Astrocyte (in vitro differentiated cells and primary cell): ENCODE results near the gene CCDC6. TPM values are rescaled to one million over a fixed set of nuclear protein-coding genes. Genes with fewer than 3 reads are reported as not detected.

Source experiments
- DNase-seq: peaks from one replicate; pipeline ENCODE4 v3.0.0-alpha.2; 2010; ENCODE audit warnings: low read depth
- FAIRE-seq: peaks from 2 replicates; lab custom pipeline; 2011; peaks lifted over from hg19 to GRCh38; lab: Jason Lieb, UNC
- H2AFZ ChIP-seq: 2 replicates; pipeline ENCODE4 v1.6.0; 2012; ENCODE audit warnings: low read depth, low read length, inconsistent platforms
- H3K27ac ChIP-seq: 2 replicates; pipeline ENCODE4 v1.5.1; 2011; ENCODE audit warnings: low read depth, low read length, inconsistent platforms
- H3K27me3 ChIP-seq: 2 replicates; pipeline ENCODE4 v1.6.0; 2011; ENCODE audit warnings: low read length, inconsistent platforms; ENCODE audit not compliant: insufficient read depth
- H3K36me3 ChIP-seq: 2 replicates; pipeline ENCODE4 v1.5.1; 2011; ENCODE audit warnings: low read length, inconsistent platforms; ENCODE audit not compliant: insufficient read depth
- H3K4me1 ChIP-seq: 2 replicates; pipeline ENCODE4 v1.5.1; 2011; ENCODE audit warnings: low read length, inconsistent platforms; ENCODE audit not compliant: insufficient read depth
- H3K4me2 ChIP-seq: 2 replicates; pipeline ENCODE4 v1.6.0; 2012; ENCODE audit warnings: low read length, inconsistent platforms
- H3K4me3 ChIP-seq: 2 replicates; pipeline ENCODE4 v1.5.1; 2011; ENCODE audit warnings: low read depth, mild to moderate bottlenecking, low read length, inconsistent platforms; ENCODE audit not compliant: insufficient read depth
- H3K79me2 ChIP-seq: 2 replicates; pipeline ENCODE4 v1.6.0; 2012; ENCODE audit warnings: mild to moderate bottlenecking, low read length, inconsistent platforms; ENCODE audit not compliant: insufficient read depth
- H3K9ac ChIP-seq: 2 replicates; pipeline ENCODE4 v1.6.0; 2012; ENCODE audit warnings: mild to moderate bottlenecking, low read length, inconsistent platforms
- H3K9me3 ChIP-seq: 2 replicates; pipeline ENCODE4 v1.5.1; 2012; ENCODE audit warnings: low read depth, mild to moderate bottlenecking, low read length, inconsistent platforms; ENCODE audit not compliant: insufficient read depth
- H4K20me1 ChIP-seq: 2 replicates; pipeline ENCODE4 v1.6.0; 2012; ENCODE audit warnings: low read length, inconsistent platforms; ENCODE audit not compliant: insufficient read depth
- H3K27ac Mint-ChIP-seq: one replicate; pipeline ENCODE4 v1.8.0; 2021; ENCODE audit warnings: mild to moderate bottlenecking, mixed read lengths; ENCODE audit not compliant: unreplicated experiment
- H3K27me3 Mint-ChIP-seq: one replicate; pipeline ENCODE4 v1.8.0; 2021; ENCODE audit warnings: low read depth, mixed read lengths; ENCODE audit not compliant: unreplicated experiment
- H3K36me3 Mint-ChIP-seq: one replicate; pipeline ENCODE4 v1.8.0; 2021; ENCODE audit warnings: low read depth, mixed read lengths; ENCODE audit not compliant: unreplicated experiment
- H3K4me1 Mint-ChIP-seq: one replicate; pipeline ENCODE4 v1.8.0; 2021; ENCODE audit warnings: low read depth, mixed read lengths; ENCODE audit not compliant: unreplicated experiment
- H3K4me3 Mint-ChIP-seq: one replicate; pipeline ENCODE4 v1.8.0; 2021; ENCODE audit warnings: mild to moderate bottlenecking, moderate library complexity, mixed read lengths; ENCODE audit not compliant: unreplicated experiment
- H3K9me3 Mint-ChIP-seq: one replicate; pipeline ENCODE4 v1.8.0; 2021; ENCODE audit warnings: mild to moderate bottlenecking, mixed read lengths; ENCODE audit not compliant: unreplicated experiment
- EZH2 ChIP-seq: IDR thresholded peaks from 2 replicates; pipeline ENCODE4 v1.6.1; 2012; ENCODE audit warnings: mild to moderate bottlenecking, low read length, inconsistent platforms; ENCODE audit not compliant: insufficient read depth
- total RNA-seq: library from RNA; stranded (reverse); gene quantifications from 2 replicates; pipeline ENCODE4 v1.2.1, GENCODE V29; 2021
- TF ChIP-seq, protein P1 (sequence below): IDR thresholded peaks from 2 replicates; pipeline ENCODE4 v1.5.1; 2011; ENCODE audit warnings: low read depth, mild to moderate bottlenecking, inconsistent platforms, low read length, moderate library complexity; ENCODE audit not compliant: insufficient read depth

Gene CCDC6
- total RNA-seq, 1 donor from 2014 or later = 69.4 TPM

DNA sequence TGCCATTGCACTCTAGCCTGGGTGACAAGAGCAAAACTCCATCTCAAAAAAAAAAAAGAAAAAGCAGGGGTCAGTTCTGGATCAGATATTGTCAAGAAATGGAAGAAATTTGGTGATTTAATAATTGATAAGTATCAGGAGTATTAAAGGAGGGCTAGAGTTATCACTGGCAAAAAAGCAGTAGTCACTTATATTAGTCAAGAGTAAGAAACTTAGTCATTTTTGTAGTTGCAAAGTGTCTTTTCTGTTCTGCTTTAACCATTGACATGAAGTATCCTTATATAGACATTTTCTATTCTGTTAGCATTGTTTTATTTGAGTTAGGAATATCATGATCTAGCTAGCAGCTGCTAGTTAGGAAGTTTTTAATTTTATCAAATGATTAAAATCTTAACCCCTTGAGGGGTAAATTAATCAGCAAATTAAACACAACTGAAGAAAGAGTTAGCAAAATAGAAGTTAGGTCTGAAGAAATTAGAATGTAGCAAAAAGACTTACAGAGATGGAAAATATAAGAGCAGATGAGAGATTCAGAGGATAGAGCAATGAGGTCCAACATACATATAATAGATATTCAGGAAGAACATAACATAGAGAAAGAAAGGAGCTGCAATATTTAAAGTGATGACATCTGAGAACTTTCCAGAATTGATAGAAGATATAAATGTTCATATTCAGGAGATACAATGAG lies 7.3 kb upstream of the CCDC6 start:
- FAIRE-seq (no peak), DNase-seq (no peak)
- Histone ChIP-seq H4K20me1 (no peaks in the 10 kb centered on the region), H3K4me3 (no peak overlapping the region), H3K27me3 (no peaks in the 10 kb centered on the region), H2AFZ (no peak overlapping the region), H3K9ac (no peak overlapping the region), H3K4me1 (peaks cover 4% of the 10 kb centered on the region), H3K36me3 (no peaks in the 10 kb centered on the region), H3K4me2 (no peak overlapping the region), H3K27ac (no peak overlapping the region), H3K79me2 (no peaks in the 10 kb centered on the region), H3K9me3 (no peaks in the 10 kb centered on the region)
- Mint-ChIP-seq H3K9me3 (peaks cover 4% of the 10 kb centered on the region), H3K4me1 (peaks cover 2% of the 10 kb centered on the region), H3K36me3 (no peaks in the 10 kb centered on the region), H3K27me3 (no peaks in the 10 kb centered on the region), H3K4me3 (no peak overlapping the region), H3K27ac (no peak overlapping the region)
- TF ChIP-seq, protein P1, sequence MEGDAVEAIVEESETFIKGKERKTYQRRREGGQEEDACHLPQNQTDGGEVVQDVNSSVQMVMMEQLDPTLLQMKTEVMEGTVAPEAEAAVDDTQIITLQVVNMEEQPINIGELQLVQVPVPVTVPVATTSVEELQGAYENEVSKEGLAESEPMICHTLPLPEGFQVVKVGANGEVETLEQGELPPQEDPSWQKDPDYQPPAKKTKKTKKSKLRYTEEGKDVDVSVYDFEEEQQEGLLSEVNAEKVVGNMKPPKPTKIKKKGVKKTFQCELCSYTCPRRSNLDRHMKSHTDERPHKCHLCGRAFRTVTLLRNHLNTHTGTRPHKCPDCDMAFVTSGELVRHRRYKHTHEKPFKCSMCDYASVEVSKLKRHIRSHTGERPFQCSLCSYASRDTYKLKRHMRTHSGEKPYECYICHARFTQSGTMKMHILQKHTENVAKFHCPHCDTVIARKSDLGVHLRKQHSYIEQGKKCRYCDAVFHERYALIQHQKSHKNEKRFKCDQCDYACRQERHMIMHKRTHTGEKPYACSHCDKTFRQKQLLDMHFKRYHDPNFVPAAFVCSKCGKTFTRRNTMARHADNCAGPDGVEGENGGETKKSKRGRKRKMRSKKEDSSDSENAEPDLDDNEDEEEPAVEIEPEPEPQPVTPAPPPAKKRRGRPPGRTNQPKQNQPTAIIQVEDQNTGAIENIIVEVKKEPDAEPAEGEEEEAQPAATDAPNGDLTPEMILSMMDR = no peak
- no peak for TF ChIP-seq EZH2

DNA sequence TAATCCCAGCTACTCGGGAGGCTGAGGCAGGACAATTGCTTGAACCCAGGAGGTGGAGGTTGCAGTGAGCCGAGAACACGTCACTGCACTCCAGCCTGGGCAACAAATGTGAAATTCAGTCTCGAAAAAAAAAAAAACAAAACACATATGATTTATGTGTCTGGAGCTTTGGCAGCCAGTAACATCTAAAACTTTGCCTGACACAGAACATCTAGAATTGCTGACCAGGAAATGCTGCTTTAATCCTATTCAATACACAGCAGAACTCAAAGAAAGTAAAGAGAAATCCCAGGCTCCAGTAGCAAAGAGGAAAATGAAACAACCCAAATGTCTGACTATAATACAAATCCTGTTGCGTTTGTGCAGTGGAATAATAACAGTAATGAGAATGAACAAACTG lies 4.5 kb upstream of the CCDC6 start:
- no peak overlapping the region for H3K9ac ChIP-seq
- no peak overlapping the region for H3K4me3 ChIP-seq
- H3K4me3 Mint-ChIP-seq = no peak overlapping the region
- H4K20me1 ChIP-seq = no peaks in the 10 kb centered on the region
- H3K36me3 ChIP-seq = no peaks in the 10 kb centered on the region
- TF ChIP-seq EZH2 = no peak
- TF ChIP-seq, protein P1 = no peak
- H3K9me3 Mint-ChIP-seq = peaks cover 4% of the 10 kb centered on the region
- H3K79me2 ChIP-seq = peaks cover 2% of the 10 kb centered on the region
- no peak for DNase-seq
- no peak overlapping the region for H3K4me2 ChIP-seq
- no peak overlapping the region for H3K27ac ChIP-seq
- no peaks in the 10 kb centered on the region for H3K36me3 Mint-ChIP-seq
- H3K4me1 Mint-ChIP-seq = peaks cover 14% of the 10 kb centered on the region
- no peaks in the 10 kb centered on the region for H3K27me3 Mint-ChIP-seq
- H3K9me3 ChIP-seq = no peaks in the 10 kb centered on the region
- FAIRE-seq = no peak
- H3K27me3 ChIP-seq = no peaks in the 10 kb centered on the region
- H3K27ac Mint-ChIP-seq = no peak overlapping the region
- H2AFZ ChIP-seq = no peak overlapping the region
- peaks cover 22% of the 10 kb centered on the region for H3K4me1 ChIP-seq

DNA sequence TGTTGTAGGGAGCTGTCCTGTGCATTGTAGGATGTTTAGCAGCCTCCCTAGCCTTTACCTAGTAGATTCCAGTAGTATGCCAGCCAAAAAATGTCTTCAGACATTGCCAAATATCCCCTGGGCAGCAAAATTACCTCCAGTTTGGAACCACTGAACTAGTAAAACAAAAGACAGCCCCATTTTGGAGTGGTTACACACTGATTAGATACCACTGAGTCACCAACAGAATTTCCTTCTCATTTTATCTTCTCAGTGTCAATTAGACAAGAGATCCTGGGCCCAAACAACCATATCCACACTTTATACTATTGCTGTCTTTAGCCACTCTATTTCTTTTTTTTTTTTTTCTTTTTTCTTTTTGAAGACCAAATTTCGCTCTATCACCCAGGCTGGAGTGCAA lies 3.5 kb upstream of the CCDC6 start:
- Mint-ChIP-seq H3K27ac (no peak overlapping the region), H3K9me3 (peaks cover 4% of the 10 kb centered on the region), H3K4me3 (no peak overlapping the region), H3K4me1 (peaks cover 14% of the 10 kb centered on the region), H3K36me3 (no peaks in the 10 kb centered on the region), H3K27me3 (no peaks in the 10 kb centered on the region)
- Histone ChIP-seq H3K9me3 (no peaks in the 10 kb centered on the region), H3K4me1 (peaks cover 26% of the 10 kb centered on the region), H3K36me3 (no peaks in the 10 kb centered on the region), H3K27ac (no peak overlapping the region), H3K27me3 (no peaks in the 10 kb centered on the region), H3K4me3 (no peak overlapping the region), H2AFZ (no peak overlapping the region), H3K9ac (no peak overlapping the region), H4K20me1 (peaks cover 9% of the 10 kb centered on the region), H3K4me2 (no peak overlapping the region), H3K79me2 (peaks cover 12% of the 10 kb centered on the region)
- FAIRE-seq (no peak), DNase-seq (no peak)
- TF ChIP-seq, protein P1 = no peak
- no peak for TF ChIP-seq EZH2
